A673 (cell line): ENCODE data around the gene MKKS. TPM values are rescaled to one million over a fixed set of nuclear protein-coding genes. Genes with fewer than 3 reads are reported as not detected.

ENCODE experiments used
- BruUV-seq: library from RNA; stranded (reverse); fragments of 400-500 nt; replicated peaks from 2 replicates; lab custom pipeline; 2021; lab: Mats Ljungman, UMichigan
- CTCF ChIA-PET: fragments of 300-600 bp; sonication (Branson Sonifier 250); formaldehyde crosslinking; loops from one replicate; lab custom pipeline; 2022; ENCODE audit warnings: antibody characterized with exemption; lab: Charles Lee
- POLR2A ChIA-PET: fragments of 300-600 bp; sonication (Branson Sonifier 250); formaldehyde crosslinking; loops from one replicate; lab custom pipeline; 2022; ENCODE audit warnings: antibody characterized with exemption; ENCODE audit not compliant: low non-redundant PET; lab: Charles Lee
- DNase-seq: peaks from one replicate; pipeline ENCODE4 v3.0.0-alpha.2; 2015; ENCODE audit warnings: low spot score
- H3K27ac ChIP-seq: fragments of 200-600 bp; sonication (generic); 2 replicates; pipeline ENCODE4 v1.5.1; 2016; ENCODE audit warnings: mixed run types, low read depth, mild to moderate bottlenecking, mixed read lengths, antibody characterized with exemption, low read length; ENCODE audit not compliant: poor library complexity, severe bottlenecking
- H3K27me3 ChIP-seq: fragments of 200-600 bp; sonication (generic); replicated peaks from 2 replicates; pipeline ENCODE4 v1.6.1; 2017; ENCODE audit warnings: mixed run types, low read depth, mild to moderate bottlenecking, mixed read lengths, antibody characterized with exemption, low read length; ENCODE audit not compliant: insufficient read depth, poor library complexity
- H3K36me3 ChIP-seq: fragments of 200-600 bp; sonication (generic); 2 replicates; pipeline ENCODE4 v1.6.1; 2016; ENCODE audit warnings: mixed run types, mild to moderate bottlenecking, mixed read lengths, antibody characterized with exemption, low read length; ENCODE audit not compliant: insufficient read depth, poor library complexity, severe bottlenecking
- H3K4me1 ChIP-seq: fragments of 200-600 bp; sonication (generic); 2 replicates; pipeline ENCODE4 v1.6.1; 2017; ENCODE audit warnings: mixed run types, mild to moderate bottlenecking, mixed read lengths, antibody characterized with exemption, low read length; ENCODE audit not compliant: insufficient read depth, poor library complexity, severe bottlenecking
- H3K4me3 ChIP-seq: fragments of 200-600 bp; sonication (generic); 2 replicates; pipeline ENCODE4 v1.5.1; 2016; ENCODE audit warnings: low read depth, mixed run types, mild to moderate bottlenecking, mixed read lengths, low read length; ENCODE audit not compliant: poor library complexity, severe bottlenecking
- H3K9me3 ChIP-seq: fragments of 200-600 bp; sonication (generic); 2 replicates; pipeline ENCODE4 v1.6.1; 2016; ENCODE audit warnings: mixed run types, low read depth, mild to moderate bottlenecking, mixed read lengths, antibody characterized with exemption, low read length; ENCODE audit not compliant: poor library complexity, severe bottlenecking
- EZH2 ChIP-seq: fragments of 200-600 bp; sonication (generic); IDR thresholded peaks from 2 replicates; pipeline ENCODE4 v1.6.1; 2017; ENCODE audit warnings: borderline replicate concordance, low read depth, mild to moderate bottlenecking, mixed read lengths, antibody characterized with exemption, low read length; ENCODE audit not compliant: poor library complexity, severe bottlenecking
- intact Hi-C: fragments of 100-400 bp; cut with micrococcal nuclease; formaldehyde crosslinking; loops from one replicate; pipeline ENCODE4 v1.10.0; 2022; ENCODE audit not compliant: unreplicated experiment
- total RNA-seq: library from RNA; stranded (reverse); gene quantifications from 2 replicates; pipeline ENCODE4 v1.2.3, GENCODE V29; 2021
- TF ChIP-seq, protein P1 (sequence below): fragments of 300-800, 200-600 bp; sonication (generic); conservative IDR thresholded peaks from 2 replicates; pipeline ENCODE4 v1.5.1; 2017; ENCODE audit warnings: low read depth, mild to moderate bottlenecking, antibody characterized with exemption, low read length, moderate library complexity, mixed read lengths

Gene MKKS
- total RNA-seq, 1 experiment from 2014 or later = 31.9 TPM

DNA sequence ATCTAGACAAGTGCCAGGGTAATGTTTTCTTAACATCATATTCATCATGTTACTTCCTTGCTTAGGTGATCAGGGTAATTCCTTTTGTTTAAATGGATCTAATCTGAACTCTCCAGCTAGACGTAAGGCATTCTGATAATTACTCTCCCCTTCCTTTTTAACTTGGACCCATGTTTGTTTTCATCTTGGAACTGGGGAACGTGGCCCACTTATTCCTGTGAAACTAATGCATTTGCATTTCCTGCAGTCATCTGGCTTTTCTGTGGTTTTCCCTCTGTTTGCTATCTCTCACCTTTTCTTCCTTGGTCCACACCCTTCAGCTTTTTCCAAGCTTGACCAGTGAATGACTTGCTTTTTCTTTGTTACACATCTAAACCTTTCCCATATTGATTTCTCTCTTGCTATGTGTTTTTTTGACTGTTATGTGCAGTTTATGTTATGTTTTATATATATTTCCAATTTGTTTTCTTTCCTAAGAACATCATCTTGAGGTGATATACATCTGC lies 34.4 kb upstream of the MKKS start:
- no peaks in the 10 kb centered on the region for H3K27me3 ChIP-seq
- no peak overlapping the region for H3K4me3 ChIP-seq
- TF ChIP-seq, protein P1, sequence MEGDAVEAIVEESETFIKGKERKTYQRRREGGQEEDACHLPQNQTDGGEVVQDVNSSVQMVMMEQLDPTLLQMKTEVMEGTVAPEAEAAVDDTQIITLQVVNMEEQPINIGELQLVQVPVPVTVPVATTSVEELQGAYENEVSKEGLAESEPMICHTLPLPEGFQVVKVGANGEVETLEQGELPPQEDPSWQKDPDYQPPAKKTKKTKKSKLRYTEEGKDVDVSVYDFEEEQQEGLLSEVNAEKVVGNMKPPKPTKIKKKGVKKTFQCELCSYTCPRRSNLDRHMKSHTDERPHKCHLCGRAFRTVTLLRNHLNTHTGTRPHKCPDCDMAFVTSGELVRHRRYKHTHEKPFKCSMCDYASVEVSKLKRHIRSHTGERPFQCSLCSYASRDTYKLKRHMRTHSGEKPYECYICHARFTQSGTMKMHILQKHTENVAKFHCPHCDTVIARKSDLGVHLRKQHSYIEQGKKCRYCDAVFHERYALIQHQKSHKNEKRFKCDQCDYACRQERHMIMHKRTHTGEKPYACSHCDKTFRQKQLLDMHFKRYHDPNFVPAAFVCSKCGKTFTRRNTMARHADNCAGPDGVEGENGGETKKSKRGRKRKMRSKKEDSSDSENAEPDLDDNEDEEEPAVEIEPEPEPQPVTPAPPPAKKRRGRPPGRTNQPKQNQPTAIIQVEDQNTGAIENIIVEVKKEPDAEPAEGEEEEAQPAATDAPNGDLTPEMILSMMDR = no peak
- TF ChIP-seq EZH2 = no peak
- ChIA-PET POLR2A (no interaction called here), CTCF (interaction anchor here (0.9 kb wide), 1 partner anchor 68 kb away, joined by 3 read pairs; no protein-coding TSS in a partner anchor)
- peak overlapping the region; percentile 73 for H3K27ac ChIP-seq
- peaks cover 3% of the 10 kb centered on the region for H3K36me3 ChIP-seq
- no TSS peak for BruUV-seq
- H3K4me1 ChIP-seq = peaks cover 64% of the 10 kb centered on the region
- peaks cover 5% of the 10 kb centered on the region for H3K9me3 ChIP-seq
- intact Hi-C loops = loop anchor here (5.0 kb wide), 4 partner anchors 54 to 1074 kb away; partner anchors contain the start of gene JAG1
- no peak for DNase-seq

- POLR2A ChIA-PET = interaction anchor here (0.6 to 0.7 kb wide), 2 partner anchors 54 to 980 kb away, joined by 3 to 5 read pairs; no protein-coding TSS in a partner anchor
- TF ChIP-seq, protein P1 = no peak
These were observed 33.8 kb upstream of the MKKS start for GRCh38 chr20:10467681-10468339.

DNA sequence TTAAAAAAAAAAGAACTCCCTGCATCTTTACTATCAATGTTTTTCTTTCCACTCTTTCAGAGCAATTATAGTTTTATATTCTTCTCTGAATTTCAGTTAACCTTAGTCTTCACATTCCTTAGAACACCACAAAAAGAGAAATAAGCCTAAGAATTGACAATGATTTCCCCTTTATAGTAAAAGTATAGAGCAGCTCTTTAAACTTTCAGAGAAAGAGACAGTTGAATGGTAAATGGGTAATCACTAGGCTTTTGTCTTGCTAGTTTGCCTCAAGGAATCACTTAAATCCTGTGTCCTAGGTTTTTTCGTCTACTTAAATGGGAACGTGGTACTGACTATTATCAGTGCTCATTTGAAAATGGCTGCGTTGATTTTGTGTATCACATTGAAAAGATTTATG lies 32.8 kb upstream of the MKKS start:
- CTCF ChIA-PET = no interaction called here
- TSS peak; percentile 70 for BruUV-seq
- POLR2A ChIA-PET = interaction anchor here (0.7 to 0.9 kb wide), 3 partner anchors 55 to 849 kb away, joined by 3 to 5 read pairs (median 3); no protein-coding TSS in a partner anchor

More at GRCh38 chr20:10467681-10468339, 33.8 kb upstream of the MKKS start:
- BruUV-seq = no TSS peak
- DNase-seq = no peak
- CTCF ChIA-PET = no interaction called here
- Histone ChIP-seq H3K4me1 (peaks cover 62% of the 10 kb centered on the region), H3K9me3 (peaks cover 5% of the 10 kb centered on the region), H3K4me3 (no peak overlapping the region), H3K27ac (peak overlapping the region; percentile 73), H3K36me3 (peaks cover 3% of the 10 kb centered on the region), H3K27me3 (no peaks in the 10 kb centered on the region)
- intact Hi-C loops = loop anchor here (2.0 to 5.0 kb wide), 6 partner anchors 33 to 1074 kb away; partner anchors contain the start of genes JAG1, MKKS and SLX4IP

More for the DNA sequence above, 32.8 kb upstream of the MKKS start:
- TF ChIP-seq EZH2 = no peak
- TF ChIP-seq, protein P1 = no peak
- peak overlapping the region; percentile 73 for H3K27ac ChIP-seq
- H3K9me3 ChIP-seq = peaks cover 5% of the 10 kb centered on the region
- intact Hi-C loops = loop anchor here (1.0 to 5.0 kb wide), 7 partner anchors 32 to 1075 kb away; partner anchors contain the start of genes JAG1, MKKS and SLX4IP
- peak overlapping the region; percentile 16 for H3K4me3 ChIP-seq
- H3K36me3 ChIP-seq = peaks cover 3% of the 10 kb centered on the region
- H3K4me1 ChIP-seq = peaks cover 59% of the 10 kb centered on the region
- DNase-seq = peak; percentile 43
- no peaks in the 10 kb centered on the region for H3K27me3 ChIP-seq
